ENCODE results near the gene FAM120AOS.

FAM120AOS gene

GRCh38 chr9:93398471-93398870 is 54.9 kb downstream of the FAM120AOS start:
- no peak overlapping the region for H3K4me2 ChIP-seq (ENCODE audit: low read depth, low read length, poor library complexity, severe bottlenecking)

GRCh38 chr9:93397661-93398373 is 55.6 kb downstream of the FAM120AOS start:
- no peaks in the 10 kb centered on the region for H3K27me3 ChIP-seq (ENCODE audit: low read length)
- H3K4me3 ChIP-seq (ENCODE audit: insufficient read depth, low read length, poor library complexity, severe bottlenecking): no peak overlapping the region
- H3F3A ChIP-seq (ENCODE audit: insufficient read depth): no peaks in the 10 kb centered on the region
- no peaks in the 10 kb centered on the region for H3K9me2 ChIP-seq (replicated peaks; ENCODE audit: insufficient read depth, low read length)
- H3K79me2 ChIP-seq (ENCODE audit: insufficient read depth, low read length): no peaks in the 10 kb centered on the region
- H4K20me1 ChIP-seq (ENCODE audit: low read depth, low read length): no peaks in the 10 kb centered on the region
- H3K9ac ChIP-seq (ENCODE audit: low read length): no peak overlapping the region
- H3K9me3 ChIP-seq (ENCODE audit: insufficient read depth, low read length): no peaks in the 10 kb centered on the region
- no peaks in the 10 kb centered on the region for H3K36me3 ChIP-seq (ENCODE audit: low read length)
- no peak overlapping the region for H2AFZ ChIP-seq (ENCODE audit: low read depth, low read length, severe bottlenecking)
- H3K4me2 ChIP-seq (ENCODE audit: low read depth, low read length, poor library complexity, severe bottlenecking): no peak overlapping the region
- no peak overlapping the region for H3K27ac ChIP-seq (ENCODE audit: low read depth, low read length)
- no peak for TF ChIP-seq EZH2phosphoT487 (conservative IDR thresholded peaks at IDR 0.05; ENCODE audit: low read length)
- no peak for TF ChIP-seq CTCF (IDR thresholded peaks at IDR 0.05; ENCODE audit: insufficient read depth, low read length, poor library complexity, severe bottlenecking)

More at GRCh38 chr9:93398471-93398870, 54.9 kb downstream of the FAM120AOS start:
- Histone ChIP-seq H3K9me3 (ENCODE audit: insufficient read depth, low read length) (no peaks in the 10 kb centered on the region), H3K27ac (ENCODE audit: low read depth, low read length) (no peak overlapping the region), H3K27me3 (ENCODE audit: low read length) (no peaks in the 10 kb centered on the region), H3K4me3 (ENCODE audit: insufficient read depth, low read length, poor library complexity, severe bottlenecking) (no peak overlapping the region), H3K79me2 (ENCODE audit: insufficient read depth, low read length) (no peaks in the 10 kb centered on the region), H3K36me3 (ENCODE audit: low read length) (no peaks in the 10 kb centered on the region), H3K9me2 (replicated peaks; ENCODE audit: insufficient read depth, low read length) (no peaks in the 10 kb centered on the region), H3F3A (ENCODE audit: insufficient read depth) (no peaks in the 10 kb centered on the region), H4K20me1 (ENCODE audit: low read depth, low read length) (no peaks in the 10 kb centered on the region), H2AFZ (ENCODE audit: low read depth, low read length, severe bottlenecking) (no peak overlapping the region), H3K9ac (ENCODE audit: low read length) (no peak overlapping the region)
- TF ChIP-seq EZH2phosphoT487 (conservative IDR thresholded peaks at IDR 0.05; ENCODE audit: low read length) (no peak), CTCF (IDR thresholded peaks at IDR 0.05; ENCODE audit: insufficient read depth, low read length, poor library complexity, severe bottlenecking) (no peak)
